HepG2 (cell line): Measurements from ENCODE around the gene PLCB1.

Experiments used
- GABPB1 ChIP-seq: IDR thresholded peaks from 2 replicates; pipeline ENCODE4 v1.6.1; 2016; ENCODE audit warnings: mild to moderate bottlenecking, missing genetic modification reagents, moderate library complexity, missing compliant biosample characterization
- GLI4 ChIP-seq: sonication (generic); formaldehyde crosslinking; IDR thresholded peaks from 2 replicates; pipeline ENCODE4 v1.5.1; 2020; ENCODE audit warnings: missing genetic modification reagents, mild to moderate bottlenecking, moderate library complexity, borderline replicate concordance
- HNRNPK ChIP-seq: fragments of 200-400 bp; formaldehyde crosslinking; IDR thresholded peaks from 2 replicates; pipeline ENCODE4 v1.6.1; 2018; ENCODE audit warnings: low read length, low read depth, moderate library complexity, mild to moderate bottlenecking; ENCODE audit not compliant: poor library complexity, severe bottlenecking
- POGZ ChIP-seq: sonication (generic); formaldehyde crosslinking; IDR thresholded peaks from 2 replicates; pipeline ENCODE4 v1.4.0; 2020; ENCODE audit warnings: mild to moderate bottlenecking, missing genetic modification reagents
- POLR2A ChIP-seq, 2 experiments: IDR thresholded peaks; 2 replicates each; pipeline ENCODE4 v1.6.1; 2011; ENCODE audit warnings: low read depth in 2 of 2, low read length in 2 of 2, mild to moderate bottlenecking in 1 of 2, moderate library complexity in 1 of 2; ENCODE audit not compliant: insufficient read depth in 1 of 2
- ZBTB1 ChIP-seq: sonication (generic); formaldehyde crosslinking; IDR thresholded peaks from 2 replicates; pipeline ENCODE4 v1.4.0; 2020; ENCODE audit warnings: missing genetic modification reagents, borderline replicate concordance
- ZMYM2 ChIP-seq: sonication (generic); formaldehyde crosslinking; IDR thresholded peaks from 2 replicates; pipeline ENCODE4 v1.8.0; 2022; ENCODE audit warnings: mild to moderate bottlenecking, missing genetic modification reagents
- ZNF607 ChIP-seq: sonication (generic); formaldehyde crosslinking; IDR thresholded peaks from 2 replicates; pipeline ENCODE4 v1.5.1; 2020; ENCODE audit warnings: missing genetic modification reagents, mild to moderate bottlenecking, borderline replicate concordance
- TF ChIP-seq, protein P1 (sequence below): sonication (generic); formaldehyde crosslinking; IDR thresholded peaks from 2 replicates; pipeline ENCODE4 v1.5.0; 2020; ENCODE audit warnings: mild to moderate bottlenecking, missing genetic modification reagents, moderate library complexity
- TF ChIP-seq, protein P2 (sequence below): sonication (generic); formaldehyde crosslinking; IDR thresholded peaks from 2 replicates; pipeline ENCODE4 v1.8.1; 2023; ENCODE audit warnings: mild to moderate bottlenecking, missing genetic modification reagents
- TF ChIP-seq, protein P3 (sequence below): sonication (generic); formaldehyde crosslinking; IDR thresholded peaks from 2 replicates; pipeline ENCODE4 v1.8.0; 2022; ENCODE audit warnings: mild to moderate bottlenecking, missing genetic modification reagents

DNA sequence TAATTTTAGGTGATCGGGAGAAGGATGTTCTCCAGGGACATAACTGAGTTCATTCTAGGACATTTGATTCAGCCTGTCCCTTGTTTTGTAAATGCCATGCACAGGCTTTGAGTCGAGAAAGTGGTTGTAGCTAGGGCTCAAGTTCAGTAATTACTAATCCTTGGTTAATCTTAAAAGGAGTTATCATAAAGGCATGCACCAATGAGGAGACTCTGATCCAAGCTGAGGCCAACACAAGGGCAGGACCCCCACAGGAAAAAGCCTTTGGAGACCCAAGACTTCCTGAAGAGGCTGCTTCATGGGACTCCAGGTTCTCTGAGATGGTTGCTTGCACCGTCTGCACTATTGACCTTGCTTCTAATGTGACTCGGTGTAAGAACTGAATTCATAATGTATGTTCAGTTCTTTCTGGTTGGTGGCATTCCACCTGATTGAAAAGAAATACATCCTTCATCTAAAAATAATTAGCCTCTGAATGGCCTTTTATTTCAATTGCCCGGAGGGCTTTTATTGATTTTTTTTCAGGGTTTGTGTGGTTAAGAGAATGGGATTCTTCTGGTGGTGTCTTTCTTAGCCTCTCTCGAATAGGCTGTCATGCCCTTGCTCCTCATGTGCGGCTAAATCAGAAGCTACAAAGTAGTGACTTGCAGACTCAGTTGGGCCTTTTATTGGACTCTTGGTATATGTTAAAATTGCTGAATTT is 735.1 kb downstream of the PLCB1 start:
- TF ChIP-seq ZMYM2 (no peak), HNRNPK (no peak), GLI4 (CRISPR knock-in tag) (no peak), ZNF607 (CRISPR knock-in tag) (no peak), POLR2A (IDR thresholded peaks at IDR 0.05; ENCODE audit: insufficient read depth in 1 of 2, low read depth in 2 of 2, low read length in 2 of 2) (no peak), ZBTB1 (CRISPR knock-in tag) (no peak), GABPB1 (CRISPR knock-in tag) (no peak), POGZ (CRISPR knock-in tag) (no peak)
- TF ChIP-seq, protein P1, sequence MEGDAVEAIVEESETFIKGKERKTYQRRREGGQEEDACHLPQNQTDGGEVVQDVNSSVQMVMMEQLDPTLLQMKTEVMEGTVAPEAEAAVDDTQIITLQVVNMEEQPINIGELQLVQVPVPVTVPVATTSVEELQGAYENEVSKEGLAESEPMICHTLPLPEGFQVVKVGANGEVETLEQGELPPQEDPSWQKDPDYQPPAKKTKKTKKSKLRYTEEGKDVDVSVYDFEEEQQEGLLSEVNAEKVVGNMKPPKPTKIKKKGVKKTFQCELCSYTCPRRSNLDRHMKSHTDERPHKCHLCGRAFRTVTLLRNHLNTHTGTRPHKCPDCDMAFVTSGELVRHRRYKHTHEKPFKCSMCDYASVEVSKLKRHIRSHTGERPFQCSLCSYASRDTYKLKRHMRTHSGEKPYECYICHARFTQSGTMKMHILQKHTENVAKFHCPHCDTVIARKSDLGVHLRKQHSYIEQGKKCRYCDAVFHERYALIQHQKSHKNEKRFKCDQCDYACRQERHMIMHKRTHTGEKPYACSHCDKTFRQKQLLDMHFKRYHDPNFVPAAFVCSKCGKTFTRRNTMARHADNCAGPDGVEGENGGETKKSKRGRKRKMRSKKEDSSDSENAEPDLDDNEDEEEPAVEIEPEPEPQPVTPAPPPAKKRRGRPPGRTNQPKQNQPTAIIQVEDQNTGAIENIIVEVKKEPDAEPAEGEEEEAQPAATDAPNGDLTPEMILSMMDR (CRISPR knock-in tag) = no peak
- TF ChIP-seq, protein P2, sequence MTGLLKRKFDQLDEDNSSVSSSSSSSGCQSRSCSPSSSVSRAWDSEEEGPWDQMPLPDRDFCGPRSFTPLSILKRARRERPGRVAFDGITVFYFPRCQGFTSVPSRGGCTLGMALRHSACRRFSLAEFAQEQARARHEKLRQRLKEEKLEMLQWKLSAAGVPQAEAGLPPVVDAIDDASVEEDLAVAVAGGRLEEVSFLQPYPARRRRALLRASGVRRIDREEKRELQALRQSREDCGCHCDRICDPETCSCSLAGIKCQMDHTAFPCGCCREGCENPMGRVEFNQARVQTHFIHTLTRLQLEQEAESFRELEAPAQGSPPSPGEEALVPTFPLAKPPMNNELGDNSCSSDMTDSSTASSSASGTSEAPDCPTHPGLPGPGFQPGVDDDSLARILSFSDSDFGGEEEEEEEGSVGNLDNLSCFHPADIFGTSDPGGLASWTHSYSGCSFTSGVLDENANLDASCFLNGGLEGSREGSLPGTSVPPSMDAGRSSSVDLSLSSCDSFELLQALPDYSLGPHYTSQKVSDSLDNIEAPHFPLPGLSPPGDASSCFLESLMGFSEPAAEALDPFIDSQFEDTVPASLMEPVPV (CRISPR knock-in tag) = no peak
- TF ChIP-seq, protein P3, sequence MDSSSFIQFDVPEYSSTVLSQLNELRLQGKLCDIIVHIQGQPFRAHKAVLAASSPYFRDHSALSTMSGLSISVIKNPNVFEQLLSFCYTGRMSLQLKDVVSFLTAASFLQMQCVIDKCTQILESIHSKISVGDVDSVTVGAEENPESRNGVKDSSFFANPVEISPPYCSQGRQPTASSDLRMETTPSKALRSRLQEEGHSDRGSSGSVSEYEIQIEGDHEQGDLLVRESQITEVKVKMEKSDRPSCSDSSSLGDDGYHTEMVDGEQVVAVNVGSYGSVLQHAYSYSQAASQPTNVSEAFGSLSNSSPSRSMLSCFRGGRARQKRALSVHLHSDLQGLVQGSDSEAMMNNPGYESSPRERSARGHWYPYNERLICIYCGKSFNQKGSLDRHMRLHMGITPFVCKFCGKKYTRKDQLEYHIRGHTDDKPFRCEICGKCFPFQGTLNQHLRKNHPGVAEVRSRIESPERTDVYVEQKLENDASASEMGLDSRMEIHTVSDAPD = no peak
